ENCODE data around the gene RPS29. TPM values are rescaled to one million over a fixed set of nuclear protein-coding genes. Genes with fewer than 3 reads are reported as not detected.
"Not testable (repeated sequence)": the region's sequence is repeated elsewhere in the genome, so short reads cannot be mapped to it uniquely, and the experiment has no call there.

The RPS29 gene
- 2,114 and 2,463 TPM in 2 replicates for total RNA-seq (2014; rRNA removed; shearing (Covaris generic))

- peak; percentile 97 to 99 for DNase-seq
- Histone ChIP-seq H3K27ac (peak within 1 kb of the TSS; percentile 92), H3K27me3 (no peaks in the 10 kb centered on the region), H3K4me1 (no peaks in the 10 kb centered on the region), H3K4me3 (peak within 1 kb of the TSS; percentile 88), H3K9me3 (replicated peaks) (no peaks in the 10 kb centered on the region), H3K36me3 (peaks cover 35% of the 10 kb centered on the region)
Measured at GRCh38 chr14:49585803-49586672, at the start of gene RPS29. Gene RPS29 (minus strand): TSS chr14:49586380. CDS start chr14:49586346, 34 bp downstream.

- peak; percentile 65 to 72 for DNase-seq
- Histone ChIP-seq H3K27ac (peak within 1 kb of the TSS; percentile 87), H3K27me3 (no peaks in the 10 kb centered on the region), H3K36me3 (peaks cover 6% of the 10 kb centered on the region), H3K9me3 (replicated peaks) (no peaks in the 10 kb centered on the region), H3K4me1 (peaks cover 6% of the 10 kb centered on the region; the same call in 1 of the 2 replicates), H3K4me3 (peak within 1 kb of the TSS; percentile 84)
Measured at GRCh38 chr14:49634547-49635334, 48.6 kb upstream of the RPS29 start, which contains the start of gene DNAAF2. Gene DNAAF2 (minus strand): TSS chr14:49635244. CDS start chr14:49635149, 95 bp downstream.

- no peaks in the 10 kb centered on the region for H3K27me3 ChIP-seq
- H3K27ac ChIP-seq, result peak overlapping the region; percentile 87
- peaks cover 6% of the 10 kb centered on the region; the same call in 1 of the 2 replicates for H3K36me3 ChIP-seq
- H3K4me3 ChIP-seq, result peak overlapping the region; percentile 84
- H3K4me1 ChIP-seq, result peaks cover 6% of the 10 kb centered on the region; the same call in 1 of the 2 replicates
- peak; percentile 96 to 97 for DNase-seq
- H3K9me3 ChIP-seq (replicated peaks), result no peaks in the 10 kb centered on the region
Measured at GRCh38 chr14:49633640-49634546, 47.7 kb upstream of the RPS29 start.

- Histone ChIP-seq H3K27ac (no peak overlapping the region), H3K9me3 (replicated peaks) (no peaks in the 10 kb centered on the region), H3K4me1 (peaks cover 12% of the 10 kb centered on the region; the same call in 1 of the 2 replicates), H3K36me3 (peaks cover 46% of the 10 kb centered on the region), H3K27me3 (no peaks in the 10 kb centered on the region), H3K4me3 (no peak overlapping the region)
- no peak for DNase-seq
Measured at GRCh38 chr14:49623941-49624839, 38.0 kb upstream of the RPS29 start.

GRCh38 chr14:49623387-49623786 lies 37.2 kb upstream of the RPS29 start:
- Histone ChIP-seq H3K4me1 (peaks cover 12% of the 10 kb centered on the region; the same call in 1 of the 2 replicates), H3K27ac (no peak overlapping the region), H3K4me3 (no peak overlapping the region), H3K9me3 (replicated peaks) (no peaks in the 10 kb centered on the region), H3K36me3 (peaks cover 54% of the 10 kb centered on the region), H3K27me3 (no peaks in the 10 kb centered on the region)
- no peak for DNase-seq

GRCh38 chr14:49622022-49622607 lies 35.9 kb upstream of the RPS29 start:
- Histone ChIP-seq H3K4me3 (peak overlapping the region; percentile 77), H3K27me3 (no peaks in the 10 kb centered on the region), H3K36me3 (peaks cover 58% of the 10 kb centered on the region), H3K9me3 (replicated peaks) (no peaks in the 10 kb centered on the region), H3K4me1 (peaks cover 12% of the 10 kb centered on the region; the same call in 1 of the 2 replicates), H3K27ac (no peak overlapping the region)
- DNase-seq, result peak in 1 of 2 experiments; percentile 15

GRCh38 chr14:49621114-49621881 lies 35.1 kb upstream of the RPS29 start:
- DNase-seq, result peak; percentile 81 to 86
- Histone ChIP-seq H3K4me3 (peak overlapping the region; percentile 77), H3K9me3 (replicated peaks) (no peaks in the 10 kb centered on the region), H3K27ac (peak overlapping the region; percentile 85), H3K27me3 (no peaks in the 10 kb centered on the region), H3K4me1 (peaks cover 12% of the 10 kb centered on the region; the same call in 1 of the 2 replicates), H3K36me3 (peaks cover 56% of the 10 kb centered on the region)

- DNase-seq, result peak; percentile 98
- peaks cover 12% of the 10 kb centered on the region; the same call in 1 of the 2 replicates for H3K4me1 ChIP-seq
- H3K27me3 ChIP-seq, result no peaks in the 10 kb centered on the region
- peak within 1 kb of the TSS; percentile 85 for H3K27ac ChIP-seq
- H3K4me3 ChIP-seq, result peak within 1 kb of the TSS; percentile 77
- no peaks in the 10 kb centered on the region for H3K9me3 ChIP-seq (replicated peaks)
- peaks cover 49% of the 10 kb centered on the region for H3K36me3 ChIP-seq
Measured at GRCh38 chr14:49620182-49621113, 34.3 kb upstream of the RPS29 start, which contains the start of the genes MGAT2 and RPL36AL. Gene MGAT2 (plus strand): TSS chr14:49620799. CDS start chr14:49621269, 470 bp downstream. Gene RPL36AL (minus strand): TSS chr14:49620626. CDS start chr14:49619104, 1,522 bp downstream.

GRCh38 chr14:49619730-49620129 lies 33.5 kb upstream of the RPS29 start:
- DNase-seq, result no peak
- Histone ChIP-seq H3K9me3 (replicated peaks) (no peaks in the 10 kb centered on the region), H3K36me3 (peaks cover 46% of the 10 kb centered on the region), H3K4me1 (peaks cover 12% of the 10 kb centered on the region; the same call in 1 of the 2 replicates), H3K27ac (peak overlapping the region; percentile 85), H3K4me3 (peak overlapping the region; percentile 77), H3K27me3 (no peaks in the 10 kb centered on the region)

- not testable (repeated sequence) for H3K9me3 ChIP-seq (replicated peaks); DNase-seq; H3K27me3 ChIP-seq; H3K27ac ChIP-seq
- peaks cover 12% of the 10 kb centered on the region; the same call in 1 of the 2 replicates for H3K4me1 ChIP-seq
- peaks cover 47% of the 10 kb centered on the region for H3K36me3 ChIP-seq
- H3K4me3 ChIP-seq, result peak overlapping the region; percentile 77
Measured at GRCh38 chr14:49619273-49619672, 33.1 kb upstream of the RPS29 start.

- H3K36me3 ChIP-seq, result peaks cover 48% of the 10 kb centered on the region
- H3K4me1 ChIP-seq, result peaks cover 12% of the 10 kb centered on the region; the same call in 1 of the 2 replicates
- no peak for DNase-seq
- no peaks in the 10 kb centered on the region for H3K9me3 ChIP-seq (replicated peaks)
- no peaks in the 10 kb centered on the region for H3K27me3 ChIP-seq
- no peak overlapping the region for H3K27ac ChIP-seq
- H3K4me3 ChIP-seq, result no peak overlapping the region
Measured at GRCh38 chr14:49617852-49618519, 31.8 kb upstream of the RPS29 start.
